CD8-positive, alpha-beta memory T cell (primary cell): ENCODE results near the gene ACER1. TPM values are rescaled to one million over a fixed set of nuclear protein-coding genes. Genes with fewer than 3 reads are reported as not detected.
"Not testable (repeated sequence)": the region's sequence is repeated elsewhere in the genome, so short reads cannot be mapped to it uniquely, and the experiment has no call there.

Experiments
- CTCF ChIA-PET: fragments of 350-600 bp; sonication (Branson Sonifier 250); formaldehyde crosslinking; loops from one replicate; lab custom pipeline; 2021; ENCODE audit warnings: antibody characterized with exemption; lab: Charles Lee
- POLR2A ChIA-PET: fragments of 350-600 bp; sonication (Branson Sonifier 250); formaldehyde crosslinking; loops from one replicate; lab custom pipeline; 2021; ENCODE audit warnings: antibody characterized with exemption; lab: Charles Lee
- DNase-seq, 5 donors: peaks; one replicate each; pipeline versions ENCODE4 v3.0.0 to v3.0.0-alpha.2; 2020 to 2022; ENCODE audit warnings: mixed read lengths in 1 of 5
- H3K27ac ChIP-seq: one replicate; pipeline ENCODE4 v1.7.0; 2013; ENCODE audit warnings: low read depth, mild to moderate bottlenecking, low read length, moderate library complexity
- H3K27me3 ChIP-seq: 2 replicates; pipeline ENCODE4 v1.7.0; 2013; ENCODE audit warnings: low read length, mild to moderate bottlenecking; ENCODE audit not compliant: insufficient read depth, poor library complexity, severe bottlenecking
- H3K36me3 ChIP-seq: 2 replicates; pipeline ENCODE4 v1.7.0; 2013; ENCODE audit warnings: mild to moderate bottlenecking, low read length, moderate library complexity; ENCODE audit not compliant: insufficient read depth
- H3K4me1 ChIP-seq: 2 replicates; pipeline ENCODE4 v1.7.0; 2013; ENCODE audit warnings: mild to moderate bottlenecking, low read length, moderate library complexity; ENCODE audit not compliant: insufficient read depth
- H3K4me3 ChIP-seq: 2 replicates; pipeline ENCODE4 v1.7.0; 2013; ENCODE audit warnings: mild to moderate bottlenecking, low read length
- H3K9me3 ChIP-seq: 2 replicates; pipeline ENCODE4 v1.7.0; 2013; ENCODE audit warnings: mild to moderate bottlenecking, low read length
- H3K27ac Mint-ChIP-seq, 8 donors: one replicate each; pipeline ENCODE4 v1.8.0; 2020 to 2021; ENCODE audit warnings: mixed read lengths in 8 of 8, mild to moderate bottlenecking in 6 of 8, inconsistent platforms in 3 of 8, moderate library complexity in 3 of 8
- H3K27me3 Mint-ChIP-seq, 2 donors: one replicate each; pipeline ENCODE4 v1.8.0; 2020 to 2021; ENCODE audit warnings: mixed read lengths in 2 of 2, mild to moderate bottlenecking in 1 of 2, moderate library complexity in 1 of 2
- H3K36me3 Mint-ChIP-seq, 3 donors: one replicate each; pipeline ENCODE4 v1.8.0; 2020 to 2021; ENCODE audit warnings: mixed read lengths in 3 of 3, inconsistent platforms in 1 of 3, mild to moderate bottlenecking in 1 of 3
- H3K4me1 Mint-ChIP-seq, 3 donors: one replicate each; pipeline ENCODE4 v1.8.0; 2020 to 2021; ENCODE audit warnings: mixed read lengths in 3 of 3, inconsistent platforms in 1 of 3, mild to moderate bottlenecking in 1 of 3
- H3K4me3 Mint-ChIP-seq, 7 donors: one replicate each; pipeline ENCODE4 v1.8.0; 2020 to 2021; ENCODE audit warnings: mixed read lengths in 7 of 7, mild to moderate bottlenecking in 6 of 7, moderate library complexity in 4 of 7, inconsistent platforms in 2 of 7
- H3K9me3 Mint-ChIP-seq, 5 donors: one replicate each; pipeline ENCODE4 v1.8.0; 2020 to 2022; ENCODE audit warnings: mixed read lengths in 5 of 5, mild to moderate bottlenecking in 3 of 5, moderate library complexity in 2 of 5, inconsistent platforms in 1 of 5
- polyA plus RNA-seq: library from polyadenylated mRNA; unstranded; fragments of 300-500 nt; fragmentation: Illumina TruSeq; gene quantifications from one replicate; pipeline ENCODE4 v1.2.3, GENCODE V29; 2021
- total RNA-seq, 2 experiments: library from RNA; stranded (reverse); gene quantifications; one replicate each; pipeline ENCODE4 v1.2.3, GENCODE V29; 2021

ACER1 gene
- total and polyA plus RNA-seq, 3 experiments from 2014 or later: 2.4 TPM; not detected in 2

DNA sequence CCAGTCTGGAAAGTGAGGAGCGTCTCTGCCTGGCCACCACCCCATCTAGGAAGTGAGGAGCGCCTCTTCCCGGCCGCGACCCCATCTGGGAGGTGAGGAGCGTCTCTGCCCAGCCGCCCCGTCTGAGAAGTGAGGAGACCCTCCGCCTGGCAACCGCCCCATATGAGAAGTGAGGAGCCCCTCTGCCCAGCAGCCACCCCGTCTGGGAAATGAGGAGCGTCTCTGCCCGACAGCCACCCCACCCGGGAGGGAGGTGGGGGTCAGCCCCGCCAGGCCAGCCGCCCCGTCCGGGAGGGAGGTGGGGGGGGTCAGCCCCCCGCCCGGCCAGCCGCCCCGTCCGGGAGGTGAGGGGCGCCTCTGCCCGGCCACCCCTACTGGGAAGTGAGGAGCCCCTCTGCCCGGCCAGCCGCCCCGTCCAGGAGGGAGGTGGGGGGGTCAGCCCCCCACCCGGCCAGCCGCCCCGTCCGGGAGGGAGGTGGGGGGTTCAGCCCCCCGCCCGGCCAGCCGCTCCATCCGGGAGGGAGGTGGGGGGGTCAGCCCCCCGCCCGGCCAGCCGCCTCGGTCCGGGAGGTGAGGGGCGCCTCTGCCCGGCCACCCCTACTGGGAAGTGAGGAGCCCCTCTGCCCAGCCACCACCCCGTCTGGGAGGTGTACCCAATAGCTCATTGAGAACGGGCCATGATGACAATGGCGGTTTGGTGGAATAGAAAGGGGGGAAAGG lies 22.1 kb upstream of the ACER1 start:
- CTCF ChIA-PET, H3K9me3 Mint-ChIP-seq, H3K27ac Mint-ChIP-seq, H3K27ac ChIP-seq, H3K4me3 ChIP-seq, H3K27me3 Mint-ChIP-seq, DNase-seq, H3K9me3 ChIP-seq, H3K4me1 Mint-ChIP-seq, H3K4me1 ChIP-seq, H3K36me3 ChIP-seq, POLR2A ChIA-PET, H3K27me3 ChIP-seq, H3K4me3 Mint-ChIP-seq: not testable (repeated sequence)
- H3K36me3 Mint-ChIP-seq: peaks cover 3 to 31% (median 4%) of the 10 kb centered on the region in 3 donors

DNA sequence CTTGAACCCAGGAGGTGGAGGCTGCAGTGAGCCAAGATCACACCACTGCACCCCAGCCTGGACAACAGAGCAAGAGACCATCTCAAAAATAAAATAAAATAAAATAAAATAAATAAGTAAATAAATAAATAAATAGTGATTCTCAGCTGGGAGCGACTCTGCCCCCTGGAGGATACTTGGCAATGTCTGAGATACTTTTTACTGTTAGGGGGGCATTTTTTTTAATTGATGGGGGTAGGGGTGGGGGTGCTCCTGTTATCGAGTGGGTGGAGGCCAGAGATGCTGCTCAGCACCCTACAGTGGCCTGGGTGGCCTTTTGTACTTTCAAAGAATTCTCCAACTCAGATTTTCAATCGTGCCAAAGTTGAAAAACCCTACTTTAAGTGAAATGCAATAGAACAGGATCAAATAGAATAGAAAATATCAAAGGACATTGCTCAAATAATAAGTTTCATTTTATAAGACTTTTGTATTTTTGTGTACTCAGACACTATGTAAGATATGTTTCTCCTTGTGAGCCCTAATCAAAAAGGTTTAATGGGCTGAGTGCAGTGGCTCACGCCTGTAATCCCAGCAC lies 20.8 kb upstream of the ACER1 start:
- Mint-ChIP-seq H3K36me3 (peaks cover 3 to 30% (median 4%) of the 10 kb centered on the region in 3 donors), H3K4me3 (no peak overlapping the region), H3K27me3 (no peaks in the 10 kb centered on the region), H3K27ac (no peak overlapping the region), H3K9me3 (no peaks in the 10 kb centered on the region), H3K4me1 (peaks cover 0 to 4% (median 1%) of the 10 kb centered on the region in 3 donors)
- H3K27ac ChIP-seq: no peak overlapping the region
- H3K9me3 ChIP-seq: no peaks in the 10 kb centered on the region
- ChIA-PET POLR2A (no interaction called here), CTCF (no interaction called here)
- no peaks in the 10 kb centered on the region for H3K27me3 ChIP-seq
- no peak overlapping the region for H3K4me3 ChIP-seq
- DNase-seq: no peak
- H3K36me3 ChIP-seq: no peaks in the 10 kb centered on the region
- no peaks in the 10 kb centered on the region for H3K4me1 ChIP-seq

GRCh38 chr19:6352381-6353165 lies 19.2 kb upstream of the ACER1 start:
- Mint-ChIP-seq H3K9me3 (no peaks in the 10 kb centered on the region), H3K4me1 (peaks cover 0 to 1% (median 1%) of the 10 kb centered on the region in 3 donors), H3K27ac (peak overlapping the region in 2 of 8 donors; percentile 17 to 85), H3K4me3 (no peak overlapping the region), H3K27me3 (no peaks in the 10 kb centered on the region), H3K36me3 (peaks cover 4 to 34% (median 5%) of the 10 kb centered on the region in 3 donors)
- ChIA-PET POLR2A (no interaction called here), CTCF (no interaction called here)
- Histone ChIP-seq H3K9me3 (no peaks in the 10 kb centered on the region), H3K27me3 (no peaks in the 10 kb centered on the region), H3K4me3 (no peak overlapping the region), H3K36me3 (no peaks in the 10 kb centered on the region), H3K27ac (no peak overlapping the region), H3K4me1 (no peaks in the 10 kb centered on the region)
- no peak for DNase-seq

DNA sequence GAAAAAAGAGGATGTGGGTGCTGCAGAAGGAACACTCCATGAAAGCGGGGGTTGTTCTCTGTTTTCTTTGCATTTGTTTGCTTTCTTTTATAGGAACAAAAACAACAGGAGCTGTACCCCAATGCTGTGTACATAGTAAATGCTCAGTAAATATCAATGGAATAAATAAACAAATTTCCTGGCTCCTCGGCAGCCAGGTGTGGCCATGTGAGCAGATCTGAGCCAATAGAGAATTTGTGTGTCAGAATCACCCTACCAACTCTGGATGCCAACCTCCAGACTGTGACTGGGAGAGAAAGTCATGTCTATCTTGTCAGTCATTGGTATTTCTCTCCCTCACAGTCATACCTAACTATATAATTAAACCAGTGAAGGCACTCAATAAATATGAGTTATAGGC lies 17.3 kb upstream of the ACER1 start:
- POLR2A ChIA-PET: no interaction called here
- no peaks in the 10 kb centered on the region for H3K9me3 Mint-ChIP-seq
- H3K36me3 ChIP-seq: no peaks in the 10 kb centered on the region
- H3K4me3 Mint-ChIP-seq: no peak overlapping the region
- peaks cover 4 to 35% (median 5%) of the 10 kb centered on the region in 3 donors for H3K36me3 Mint-ChIP-seq
- H3K4me1 ChIP-seq: no peaks in the 10 kb centered on the region
- CTCF ChIA-PET: no interaction called here
- no peaks in the 10 kb centered on the region for H3K27me3 ChIP-seq
- no peak overlapping the region for H3K27ac ChIP-seq
- peaks cover 0 to 1% of the 10 kb centered on the region in 2 donors for H3K27me3 Mint-ChIP-seq
- no peaks in the 10 kb centered on the region for H3K9me3 ChIP-seq
- DNase-seq: no peak
- no peak overlapping the region for H3K27ac Mint-ChIP-seq
- no peak overlapping the region for H3K4me3 ChIP-seq
- H3K4me1 Mint-ChIP-seq: peaks cover 0 to 1% (median 0%) of the 10 kb centered on the region in 3 donors

- H3K9me3 Mint-ChIP-seq, H3K4me3 ChIP-seq, H3K27me3 ChIP-seq, H3K9me3 ChIP-seq, H3K27me3 Mint-ChIP-seq, CTCF ChIA-PET, H3K4me3 Mint-ChIP-seq, DNase-seq, H3K4me1 ChIP-seq, POLR2A ChIA-PET, H3K27ac ChIP-seq, H3K27ac Mint-ChIP-seq, H3K36me3 ChIP-seq, H3K4me1 Mint-ChIP-seq: not testable (repeated sequence)
- H3K36me3 Mint-ChIP-seq: peaks cover 4 to 37% (median 6%) of the 10 kb centered on the region in 3 donors
Measured at GRCh38 chr19:6349271-6349670, 15.9 kb upstream of the ACER1 start.

DNA sequence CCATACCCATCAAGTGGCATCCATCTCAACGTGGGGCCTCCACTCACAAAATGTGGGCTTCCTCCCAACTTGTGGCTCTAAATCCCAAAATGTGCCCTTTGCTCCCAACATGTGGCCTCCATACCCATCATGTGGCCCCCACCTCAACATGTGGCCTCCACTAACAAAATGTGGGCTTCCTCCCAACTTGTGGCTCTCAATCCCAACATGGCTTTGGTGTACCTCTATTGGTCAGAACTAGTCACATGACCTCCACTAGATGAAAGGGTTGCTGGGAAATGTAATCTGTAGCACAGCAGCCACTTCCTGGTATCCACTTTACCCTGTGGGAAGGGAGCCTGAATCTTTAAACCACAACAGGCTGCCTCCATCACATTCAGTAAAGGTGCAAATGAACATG lies 10.1 kb upstream of the ACER1 start:
- H3K4me1 Mint-ChIP-seq: no peaks in the 10 kb centered on the region
- no peak overlapping the region for H3K4me3 Mint-ChIP-seq
- peaks cover 2 to 19% (median 7%) of the 10 kb centered on the region in 3 donors for H3K36me3 Mint-ChIP-seq
- no peaks in the 10 kb centered on the region for H3K9me3 ChIP-seq
- no peak overlapping the region for H3K4me3 ChIP-seq
- H3K27me3 Mint-ChIP-seq: peaks cover 0 to 1% of the 10 kb centered on the region in 2 donors
- no peak for DNase-seq
- no peaks in the 10 kb centered on the region for H3K9me3 Mint-ChIP-seq
- H3K27me3 ChIP-seq: no peaks in the 10 kb centered on the region
- H3K27ac Mint-ChIP-seq: no peak overlapping the region
- ChIA-PET CTCF (no interaction called here), POLR2A (no interaction called here)
- no peaks in the 10 kb centered on the region for H3K36me3 ChIP-seq
- H3K27ac ChIP-seq: no peak overlapping the region
- no peaks in the 10 kb centered on the region for H3K4me1 ChIP-seq

GRCh38 chr19:6340493-6341201 lies 7.2 kb upstream of the ACER1 start:
- Mint-ChIP-seq H3K4me3 (no peak overlapping the region), H3K36me3 (peaks cover 1 to 8% (median 7%) of the 10 kb centered on the region in 3 donors), H3K9me3 (no peaks in the 10 kb centered on the region), H3K27me3 (no peaks in the 10 kb centered on the region), H3K27ac (peak overlapping the region in 1 of 8 donors; percentile 72), H3K4me1 (no peaks in the 10 kb centered on the region)
- H3K4me3 ChIP-seq: no peak overlapping the region
- no peaks in the 10 kb centered on the region for H3K9me3 ChIP-seq
- H3K27ac ChIP-seq: no peak overlapping the region
- no peaks in the 10 kb centered on the region for H3K4me1 ChIP-seq
- no peaks in the 10 kb centered on the region for H3K36me3 ChIP-seq
- ChIA-PET POLR2A (interaction anchor here (0.6 kb wide), 1 partner anchor 1476 kb away, joined by 5 read pairs; no protein-coding TSS in a partner anchor), CTCF (no interaction called here)
- DNase-seq: no peak
- no peaks in the 10 kb centered on the region for H3K27me3 ChIP-seq
